HG03521 (cell line): ENCODE data around the gene RAB37.

ENCODE experiments used
- ATAC-seq: cut with Tn5 transposase; IDR thresholded peaks from one replicate; pipeline ENCODE4 v1.9.1; 2021; ENCODE audit warnings: mild to moderate bottlenecking, moderate library complexity; ENCODE audit not compliant: unreplicated experiment

The RAB37 gene, protein sequence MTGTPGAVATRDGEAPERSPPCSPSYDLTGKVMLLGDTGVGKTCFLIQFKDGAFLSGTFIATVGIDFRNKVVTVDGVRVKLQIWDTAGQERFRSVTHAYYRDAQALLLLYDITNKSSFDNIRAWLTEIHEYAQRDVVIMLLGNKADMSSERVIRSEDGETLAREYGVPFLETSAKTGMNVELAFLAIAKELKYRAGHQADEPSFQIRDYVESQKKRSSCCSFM

DNA sequence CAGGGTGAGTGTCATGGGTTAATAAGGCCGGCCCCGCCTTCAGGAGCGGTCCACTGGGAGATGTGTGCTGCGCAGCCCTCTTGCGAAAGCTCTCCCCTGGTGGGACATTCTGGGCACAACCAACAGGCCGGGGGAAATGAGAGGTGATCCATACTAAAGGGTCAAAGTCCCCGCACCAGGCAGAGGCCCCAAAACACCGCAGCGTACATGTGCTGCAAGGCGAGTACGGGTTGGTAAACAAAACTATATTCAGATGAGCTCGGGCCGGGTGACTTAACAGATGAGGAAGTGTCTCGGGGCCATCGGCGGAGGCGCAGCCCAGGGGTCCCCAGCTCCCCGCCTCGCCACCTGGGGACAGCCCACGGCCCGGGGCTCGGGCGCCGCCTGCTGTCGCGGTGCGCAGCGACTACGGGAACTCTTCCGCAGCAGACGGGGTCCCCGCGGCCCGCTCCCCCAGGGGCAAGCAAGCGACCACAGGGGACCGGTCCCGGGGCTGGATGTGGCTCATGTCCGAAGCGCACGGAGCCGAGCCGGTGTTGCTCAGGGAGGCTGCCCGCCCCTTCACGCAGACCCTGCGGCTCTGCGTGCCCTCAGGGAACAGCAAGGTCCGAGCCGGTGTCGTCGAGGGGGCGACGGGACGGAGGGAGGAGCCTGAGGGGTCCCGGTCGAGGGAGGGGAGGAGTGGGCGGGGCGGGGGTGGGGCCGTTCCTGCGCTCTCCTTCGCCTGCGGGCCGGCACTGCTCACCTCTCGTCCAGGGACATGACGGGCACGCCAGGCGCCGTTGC is at the start of gene RAB37:
TSS of gene RAB37 (plus strand) at position 744 of the 786 bp plus-strand sequence. CDS start at position 761, 17 bp downstream.
- no peak for ATAC-seq

DNA sequence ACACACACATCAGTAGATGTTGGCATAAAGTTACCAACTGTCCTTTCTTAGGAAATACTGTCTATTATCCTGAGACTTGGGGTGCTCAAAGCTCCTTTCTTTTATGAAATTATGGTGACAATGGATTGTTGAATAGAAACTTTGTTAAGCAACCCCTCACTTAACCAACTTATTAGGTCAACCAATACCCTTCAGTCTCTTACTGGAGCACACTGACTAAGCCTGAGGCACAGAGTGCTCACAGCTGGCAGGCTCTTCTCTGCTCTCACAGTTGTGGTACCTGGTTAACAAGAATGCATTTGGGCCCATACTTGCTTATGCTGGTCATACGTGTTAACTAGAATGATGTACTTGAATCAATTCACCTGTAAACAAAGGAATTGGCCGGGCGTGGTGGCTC is 49.2 kb upstream of the RAB37 start:
- ATAC-seq = no peak

DNA sequence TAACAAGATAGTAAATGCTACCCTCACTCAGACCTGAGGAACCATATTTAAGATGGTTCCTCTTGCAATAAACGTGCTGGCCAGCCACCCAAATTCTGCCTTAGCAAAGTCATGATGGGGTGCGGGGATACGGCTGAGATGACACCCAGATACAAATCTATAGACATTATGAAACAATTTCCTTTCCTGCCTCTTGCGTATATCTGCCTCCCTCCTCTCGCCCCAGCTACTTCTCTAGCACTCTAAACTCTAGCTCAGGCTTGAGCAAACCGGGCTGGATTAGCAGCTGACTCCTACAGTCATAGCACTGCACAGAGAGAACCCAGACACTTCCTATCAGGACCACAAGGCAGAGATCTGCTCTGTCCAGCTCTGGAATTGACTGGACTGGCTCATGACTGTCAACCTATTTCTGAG is 46.6 kb upstream of the RAB37 start:
- no peak for ATAC-seq

DNA sequence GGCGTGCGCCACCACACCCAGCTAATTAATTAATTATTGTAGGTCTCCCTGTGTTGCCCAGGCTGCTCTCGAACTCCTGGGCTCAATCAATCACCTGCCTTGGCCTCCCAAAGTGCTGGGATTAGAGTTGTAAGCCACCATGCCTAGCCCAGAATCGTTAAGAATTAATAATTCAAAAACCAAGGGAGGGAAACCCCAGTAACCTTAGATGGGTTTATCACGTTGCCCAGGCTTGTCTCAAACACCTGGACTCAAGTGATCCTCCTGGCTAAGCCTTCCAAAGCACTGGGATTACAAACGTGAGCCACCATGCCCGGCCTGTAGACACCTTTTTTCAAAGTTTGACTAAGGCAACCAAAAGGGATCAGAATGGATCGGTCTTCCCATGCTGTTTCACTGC is 45.9 kb upstream of the RAB37 start:
- ATAC-seq = no peak

DNA sequence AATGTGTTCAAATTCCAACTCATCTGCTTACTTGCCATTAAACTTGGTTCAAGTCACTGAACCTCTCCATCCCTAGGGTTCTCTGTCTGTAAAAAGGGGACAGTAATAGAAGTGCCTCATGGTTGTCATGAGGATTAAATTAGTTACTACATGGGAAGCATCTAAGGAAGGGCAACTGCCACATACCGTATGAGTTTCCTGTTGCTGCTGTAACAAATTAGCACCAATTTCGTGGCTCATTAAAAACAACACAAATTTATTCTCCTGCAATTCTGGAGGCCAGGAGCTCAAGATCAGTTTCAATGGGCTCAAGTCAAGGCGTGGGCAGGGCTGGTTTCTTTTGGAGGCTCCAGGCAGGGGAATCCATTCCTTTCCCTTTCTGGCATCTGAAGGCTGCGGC is 43.0 kb upstream of the RAB37 start:
- no peak for ATAC-seq

DNA sequence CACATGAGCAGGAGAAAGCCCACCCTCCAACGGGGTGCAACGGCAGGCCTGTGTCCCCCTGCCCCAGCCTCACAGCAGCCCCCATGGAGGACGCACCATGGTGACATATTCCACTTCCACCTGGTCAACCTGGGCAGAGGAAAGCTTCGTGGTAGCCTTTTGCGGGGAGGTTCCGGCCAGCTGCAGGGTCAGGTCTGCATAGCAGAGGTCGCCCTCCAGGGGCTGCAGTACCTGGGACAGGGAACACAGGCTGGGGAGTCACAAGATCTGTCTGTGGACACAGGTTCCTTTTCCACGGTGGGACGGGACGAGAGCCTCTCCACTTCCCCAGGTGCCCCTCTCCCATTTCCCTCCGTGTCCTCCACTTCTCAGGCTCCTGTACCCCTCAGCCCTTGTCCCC is 41.4 kb upstream of the RAB37 start:
- ATAC-seq = no peak

DNA sequence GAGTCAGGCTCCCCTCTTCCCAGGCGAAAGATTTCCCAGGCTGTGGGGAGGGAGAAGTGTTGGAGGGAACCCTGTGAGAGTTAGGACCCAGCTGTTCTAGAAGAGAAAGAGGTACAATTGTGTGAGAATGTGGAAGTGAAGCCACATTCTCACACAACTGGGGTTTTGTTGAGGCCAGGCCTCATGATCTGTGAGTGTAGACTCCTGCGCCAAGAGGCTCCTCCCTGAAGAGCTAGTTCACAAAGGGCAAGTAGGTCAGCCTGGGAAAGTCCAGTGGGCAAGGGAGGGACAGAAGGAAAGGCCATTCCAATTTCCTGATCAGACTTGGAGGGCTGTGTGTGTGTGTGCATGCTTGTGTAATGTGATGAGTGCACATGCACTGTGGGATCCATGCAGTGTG is 39.5 kb upstream of the RAB37 start:
- ATAC-seq = no peak

DNA sequence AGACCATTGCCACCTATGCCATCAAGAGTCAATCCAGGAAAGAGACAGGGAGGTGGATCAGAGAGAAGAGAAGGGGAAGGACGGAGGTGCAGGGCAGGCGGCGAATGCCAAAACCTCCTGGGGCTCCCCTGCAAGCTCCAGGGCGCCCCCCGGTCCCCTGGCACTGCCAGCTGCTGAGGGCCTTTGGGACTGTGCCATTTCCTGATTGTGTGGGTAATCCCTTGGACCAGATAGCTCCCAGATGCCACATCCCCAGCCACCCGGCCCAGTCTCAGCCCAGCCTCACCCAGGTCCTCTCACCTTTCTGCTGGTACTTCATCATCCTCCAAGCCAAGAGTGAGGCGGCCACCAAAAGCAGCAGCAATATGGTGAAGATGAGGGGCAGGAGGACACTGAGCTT is 39.0 kb upstream of the RAB37 start:
- ATAC-seq = no peak

DNA sequence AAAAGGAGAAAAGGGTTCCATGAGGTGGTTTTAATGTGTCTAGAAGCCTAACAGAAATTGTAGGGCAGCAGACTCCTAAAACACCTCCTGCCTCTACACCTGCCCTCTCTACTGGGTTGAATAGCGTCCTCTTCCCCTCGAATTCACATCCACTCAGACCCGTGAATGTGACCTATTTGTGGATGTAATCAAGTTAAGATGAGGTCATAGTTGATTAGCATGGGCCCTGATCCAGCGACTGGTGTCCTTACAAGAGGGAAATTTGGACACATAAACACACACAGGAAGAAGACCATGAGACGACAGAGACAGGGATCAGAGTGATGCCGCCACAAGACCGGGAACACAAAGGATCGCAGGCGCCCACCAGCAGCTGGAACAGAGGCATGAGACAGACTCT is 37.8 kb upstream of the RAB37 start:
- ATAC-seq = no peak

DNA sequence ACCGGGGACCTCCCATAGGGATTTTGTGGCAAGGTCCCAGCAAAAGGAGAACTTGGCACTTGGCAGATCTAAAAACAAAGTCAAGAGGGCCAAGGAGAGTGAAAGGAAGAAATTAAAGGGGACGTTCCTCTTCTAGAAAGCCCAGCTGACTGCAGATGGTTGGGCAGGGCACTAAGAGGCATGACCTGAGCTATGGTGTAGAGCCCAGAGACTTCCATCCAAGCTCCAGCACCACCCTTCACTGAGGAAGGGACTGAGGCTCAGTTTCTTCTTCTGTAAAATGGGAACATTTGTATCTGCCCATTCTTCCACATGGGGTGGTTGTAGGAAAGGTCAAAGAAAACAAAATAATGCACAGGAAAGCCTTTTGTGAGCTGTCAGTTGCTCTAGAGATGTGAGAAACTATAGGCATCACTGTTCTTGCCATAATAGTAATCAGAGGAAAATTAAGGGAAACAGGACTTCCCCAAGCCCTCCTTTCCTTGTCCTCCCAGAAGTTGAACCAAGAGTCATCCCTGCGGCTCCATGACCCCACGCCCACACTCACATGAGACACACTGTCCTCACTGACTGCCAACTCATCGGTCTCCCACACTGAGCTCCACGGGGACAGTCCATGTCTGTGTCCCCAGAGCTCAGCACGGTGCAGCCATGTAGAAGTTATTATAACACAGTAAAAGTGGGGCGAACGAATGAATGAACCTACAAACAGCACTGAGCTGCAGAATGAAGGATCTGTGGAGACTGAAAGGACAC is 34.8 kb upstream of the RAB37 start:
- ATAC-seq = no peak

DNA sequence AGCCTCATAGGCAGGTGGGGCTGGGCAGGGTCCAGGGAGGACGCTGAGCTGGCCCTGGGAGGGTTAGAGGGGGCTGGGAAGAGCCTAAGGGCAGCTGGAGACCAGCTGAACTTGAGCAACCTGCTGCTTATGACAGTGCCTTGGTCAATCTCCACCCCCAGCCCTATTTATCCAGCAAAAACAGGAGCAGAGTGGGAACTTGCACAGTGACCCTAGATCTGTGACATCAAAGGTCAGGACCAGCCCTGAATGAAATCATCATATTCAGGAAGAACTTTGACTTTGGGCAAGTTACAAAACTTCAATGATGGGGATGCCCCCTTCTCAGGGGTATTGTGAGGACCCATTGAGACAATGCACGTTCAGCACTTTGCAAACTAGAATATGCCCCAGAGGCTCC is 33.7 kb upstream of the RAB37 start:
- no peak for ATAC-seq

DNA sequence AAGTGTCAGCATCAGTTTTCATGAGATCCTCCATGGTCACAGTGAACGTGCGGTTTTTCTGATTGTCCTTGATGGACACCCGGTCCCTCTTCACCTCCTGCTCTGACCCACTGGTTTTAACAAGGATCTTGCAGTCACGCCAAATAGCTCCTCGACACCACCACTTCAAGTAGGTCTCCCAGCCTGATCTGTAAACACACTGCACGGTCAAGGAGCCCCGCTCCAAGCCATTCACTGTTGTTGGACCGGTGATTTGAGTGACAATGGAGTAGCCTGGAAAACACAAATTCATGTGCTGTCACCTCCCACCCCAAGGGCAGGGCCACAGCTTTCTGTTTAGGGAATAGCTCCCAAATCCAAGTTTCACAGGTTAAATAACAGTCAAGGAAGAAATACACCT is 32.5 kb upstream of the RAB37 start:
- no peak for ATAC-seq

DNA sequence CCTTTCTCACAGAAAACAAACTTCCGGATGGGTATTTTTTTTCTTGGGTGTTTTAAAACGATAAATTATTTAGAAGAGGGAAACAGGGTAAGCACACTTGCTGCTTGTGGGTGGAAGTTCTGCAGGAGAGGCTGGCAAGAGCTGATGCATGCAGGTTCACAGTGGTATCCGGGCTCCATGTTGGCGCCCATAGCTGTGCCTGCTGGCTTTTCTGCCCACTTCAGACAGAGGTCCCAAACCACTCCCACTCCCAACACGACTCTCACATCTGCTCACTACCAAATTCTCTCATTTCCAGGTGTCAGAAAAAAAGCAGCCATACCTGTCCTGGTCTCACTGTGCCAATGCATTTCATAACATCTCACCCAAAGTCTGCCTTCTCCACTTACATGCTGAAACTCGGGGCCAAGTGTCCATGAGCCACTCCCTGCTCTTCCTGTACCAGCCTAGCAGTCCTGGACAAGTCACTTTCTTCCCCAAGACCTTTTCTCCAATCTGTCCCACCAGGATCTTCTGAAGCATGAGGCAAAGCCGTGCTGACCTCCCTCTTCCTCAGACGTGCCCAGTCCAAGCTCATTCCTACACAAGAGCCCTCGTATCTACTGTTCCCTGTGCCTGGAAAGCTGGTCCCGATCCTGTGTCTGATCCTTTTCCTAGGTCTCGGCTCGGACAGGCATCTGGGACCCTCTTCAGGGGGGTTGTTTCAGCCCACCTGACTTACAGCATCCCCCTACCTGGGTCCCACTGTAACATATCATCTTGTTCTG is 25.8 kb upstream of the RAB37 start:
- no peak for ATAC-seq

DNA sequence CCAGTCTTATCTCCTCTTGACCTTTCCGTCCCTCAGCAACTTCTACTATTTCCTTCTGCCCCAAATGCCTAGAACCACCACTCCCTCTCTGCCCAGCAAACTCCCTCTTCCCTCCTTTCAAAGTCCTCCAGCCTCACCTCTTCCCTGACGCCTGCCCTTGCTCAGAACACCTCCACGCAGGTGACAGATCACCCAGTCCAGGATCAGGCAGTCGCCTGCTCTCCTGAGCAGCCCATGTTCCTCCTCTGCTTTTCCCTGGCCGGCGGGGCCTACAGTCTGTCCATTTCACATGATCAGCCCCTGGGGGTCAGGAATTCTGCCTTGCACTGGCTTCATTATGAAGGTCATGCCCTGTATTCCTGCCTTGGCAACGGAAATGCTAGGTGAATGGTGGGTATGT is 24.8 kb upstream of the RAB37 start:
- ATAC-seq = no peak

DNA sequence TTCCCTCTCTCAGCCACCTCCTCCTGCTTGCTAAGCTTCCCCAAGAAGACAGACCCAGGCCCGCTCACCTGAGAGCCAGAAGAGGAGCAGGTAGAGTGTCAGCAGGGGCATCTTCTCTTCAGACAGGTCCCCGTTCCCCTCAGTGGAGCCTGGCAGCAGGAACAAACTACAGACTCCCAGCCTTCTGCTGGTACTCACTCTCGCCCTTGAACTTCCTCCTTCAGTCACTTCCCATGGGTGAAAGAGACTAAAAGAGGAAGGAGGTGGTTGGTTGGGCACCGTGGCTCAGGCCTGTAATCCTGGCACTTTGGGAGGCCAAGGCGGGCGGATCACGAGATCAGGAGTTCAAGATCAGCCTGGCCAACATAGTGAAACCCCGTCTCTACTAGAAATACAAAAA is 24.3 kb upstream of the RAB37 start, which contains the start of gene CD300LF:
TSS of gene CD300LF (minus strand) at position 168 of the 400 bp plus-strand sequence. CDS start at position 111, 57 bp downstream.
- no peak for ATAC-seq

DNA sequence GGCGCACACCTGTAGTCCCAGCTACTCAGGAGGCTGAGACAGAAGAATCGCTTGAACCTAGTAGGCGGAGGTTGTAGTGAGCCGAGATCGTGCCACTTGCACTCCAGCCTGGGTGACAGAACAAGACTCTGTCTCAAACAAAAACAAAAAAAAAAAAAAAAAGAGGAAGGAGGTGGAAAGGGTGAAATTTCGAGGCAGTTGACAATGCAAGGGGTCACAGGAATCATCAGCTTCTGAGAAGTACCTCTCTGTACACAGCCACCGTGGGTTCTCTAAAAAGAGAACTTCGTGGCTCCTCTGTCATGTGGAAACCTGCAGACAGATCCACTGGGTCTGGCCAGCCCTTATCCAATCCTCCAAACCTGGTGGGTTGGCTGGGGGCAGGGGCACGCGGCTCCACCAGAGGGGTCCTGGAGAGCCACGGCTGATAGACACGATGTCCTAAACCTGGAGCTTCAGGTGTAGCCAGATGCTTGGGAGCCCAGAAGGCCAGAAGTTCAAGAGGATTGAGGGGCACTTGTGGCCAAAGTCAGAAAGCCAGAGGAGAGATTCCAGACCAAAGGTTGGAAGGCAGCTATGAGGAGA is 23.8 kb upstream of the RAB37 start:
- ATAC-seq = no peak

DNA sequence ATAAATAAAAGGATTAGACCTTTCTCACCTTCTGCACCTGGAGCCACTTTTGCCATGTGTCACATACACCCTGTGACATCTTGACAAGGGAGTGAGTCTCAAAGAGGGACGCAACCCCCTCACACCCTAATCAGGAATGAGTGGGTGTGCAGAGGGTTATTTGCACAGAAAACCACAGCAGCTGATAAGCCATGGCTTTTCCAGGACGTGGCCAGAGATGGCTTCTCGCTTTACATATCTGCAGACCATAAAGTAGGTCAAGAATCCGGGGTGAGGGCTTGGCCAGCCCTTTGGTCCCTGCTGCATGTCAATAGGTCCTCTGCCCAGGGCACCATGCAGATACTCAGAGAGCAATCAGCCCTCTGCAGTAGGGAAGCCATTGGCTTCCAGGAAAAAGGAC is 21.9 kb upstream of the RAB37 start:
- ATAC-seq = no peak

DNA sequence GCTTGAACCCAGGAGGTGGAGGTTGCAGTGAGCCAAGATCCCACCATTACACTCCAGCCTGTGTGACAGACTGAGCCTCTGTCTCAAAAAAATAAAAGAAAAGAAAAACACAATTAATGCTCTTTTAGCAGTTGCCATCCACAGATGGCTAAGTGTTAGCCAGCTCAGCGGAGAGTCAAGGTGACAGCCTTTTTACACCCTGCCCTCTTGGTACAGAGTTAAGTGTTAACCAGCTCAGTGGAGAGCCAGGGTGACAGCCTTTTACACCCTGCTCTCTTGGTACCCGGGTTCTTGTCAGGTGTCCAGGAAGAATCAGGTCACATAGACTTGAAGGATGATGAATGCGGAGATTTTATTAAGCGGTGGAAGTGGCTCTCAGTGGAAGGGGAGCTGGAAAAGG is 16.6 kb upstream of the RAB37 start:
- ATAC-seq = no peak

DNA sequence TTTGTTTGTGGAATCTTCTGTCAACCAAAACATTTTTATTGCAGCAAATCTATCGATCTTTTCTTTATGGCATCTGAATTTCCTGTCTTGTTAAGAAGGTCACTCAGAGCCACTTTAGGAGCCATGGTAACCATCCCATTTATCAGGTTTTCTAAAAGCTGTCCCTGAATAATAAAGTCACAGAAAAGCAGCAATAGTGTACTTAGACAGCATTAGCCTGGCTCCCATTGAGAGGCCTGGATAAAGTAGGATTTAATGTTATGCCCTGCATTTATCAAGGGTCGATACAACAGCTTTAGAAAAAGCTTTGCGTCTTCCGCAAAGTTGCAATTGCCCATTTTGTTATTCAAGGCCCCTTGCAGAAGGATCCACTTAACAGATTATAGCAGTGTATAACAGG is 14.3 kb upstream of the RAB37 start:
- ATAC-seq = no peak

DNA sequence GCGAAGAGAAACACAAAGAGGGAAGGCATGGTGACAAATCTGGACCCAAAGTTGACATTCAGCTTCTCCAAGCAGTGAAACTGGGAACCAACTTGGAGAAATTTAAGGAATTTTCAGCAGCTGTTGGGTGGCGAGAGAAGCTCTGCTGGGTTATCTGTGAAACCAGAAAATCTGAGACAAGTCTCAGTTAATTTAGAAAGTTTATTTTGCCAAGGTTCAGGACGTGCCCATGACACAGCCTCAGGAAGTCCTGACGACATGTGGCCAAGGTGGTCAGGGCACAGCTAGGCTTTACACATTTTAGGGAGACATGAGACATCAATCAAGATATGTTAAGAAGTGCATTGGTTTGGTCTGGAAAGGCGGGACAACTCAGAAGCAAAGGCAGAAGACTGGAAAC is 13.2 kb upstream of the RAB37 start:
- ATAC-seq = no peak

DNA sequence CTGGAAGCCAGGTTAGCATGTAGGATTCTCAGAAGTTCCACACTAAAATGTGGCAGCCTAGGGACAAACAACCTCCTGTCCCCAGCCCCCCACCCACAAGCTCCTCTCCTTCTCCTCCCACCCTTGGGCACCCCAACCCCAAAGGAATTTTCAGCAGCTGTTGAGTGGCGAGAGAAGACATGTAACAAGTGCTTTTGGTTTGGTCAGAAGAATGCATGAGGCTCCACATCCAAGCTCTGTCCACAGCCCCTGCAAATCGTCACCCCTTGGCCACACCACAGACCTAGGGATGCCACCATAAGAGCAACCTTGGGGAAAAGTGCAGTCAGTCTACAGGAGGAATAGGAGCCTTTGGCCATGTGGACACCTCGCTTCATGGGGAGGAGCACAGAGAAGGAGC is 11.9 kb upstream of the RAB37 start:
- no peak for ATAC-seq
